Measurements from ENCODE around the gene GPER1.

- TF ChIP-seq POLR2A (IDR thresholded peaks at IDR 0.05; ENCODE audit: low read length) (no peak), GATA1 (IDR thresholded peaks at IDR 0.05; ENCODE audit: low read depth, low read length) (no peak)
Observed at GRCh38 chr7:1062296-1063294, 25.3 kb upstream of the GPER1 start.

Measured in erythroblast (primary cell).